Right lobe of liver (tissue), 6 donors: Measurements from ENCODE around the gene STOX2. TPM values are rescaled to one million over a fixed set of nuclear protein-coding genes. Genes with fewer than 3 reads are reported as not detected.

ENCODE experiments used
- ATAC-seq, 4 donors: fragments of 200-7000 bp; cut with Tn5 transposase; one replicate each; pipeline ENCODE4 v1.9.1; 2020; ENCODE audit warnings: mild to moderate bottlenecking in 4 of 4, moderate library complexity in 4 of 4
- DNase-seq, 3 donors: peaks; one replicate each; pipeline ENCODE4 v3.0.0-alpha.2; 2020
- H3K27ac ChIP-seq, 3 donors: fragments of 200-600 bp; one replicate each; pipeline ENCODE4 v1.8.0; 2022
- H3K27me3 ChIP-seq, 2 donors: fragments of 200-600 bp; one replicate each; pipeline ENCODE4 v1.8.0; 2022
- H3K36me3 ChIP-seq, 4 donors: fragments of 200-600 bp; sonication (generic) in 1 of 4; one replicate each; pipeline versions ENCODE4 v1.5.1 to v1.8.0; 2017 to 2022; ENCODE audit warnings: control low read depth in 1 of 4
- H3K4me1 ChIP-seq, 4 donors: fragments of 200-600 bp; sonication (generic) in 1 of 4; one replicate each; pipeline versions ENCODE4 v1.5.1 to v1.8.0; 2017 to 2022; ENCODE audit warnings: control low read depth in 1 of 4
- H3K4me3 ChIP-seq, 3 donors: fragments of 200-600 bp; one replicate each; pipeline ENCODE4 v1.8.0; 2022
- H3K9me3 ChIP-seq, 4 donors: fragments of 200-600 bp; sonication (generic) in 1 of 4; one replicate each; pipeline versions ENCODE4 v1.5.1 to v1.8.0; 2017 to 2022; ENCODE audit warnings: control low read depth in 1 of 4
- POLR2A ChIP-seq: fragments of 450-650 bp; IDR thresholded peaks from one replicate; pipeline ENCODE4 v1.6.1; 2017; ENCODE audit warnings: antibody characterized with exemption, mild to moderate bottlenecking
- WGBS: methylation state at CpG from one replicate; pipeline ENCODE4 v1.1.6; 2018; ENCODE audit warnings: low coverage, low lambda C conversion rate; ENCODE audit not compliant: insufficient coverage; ENCODE audit errors: missing lambda C conversion rate; 5-methylcytosine and 5-hydroxymethylcytosine counted together
- intact Hi-C, 2 donors: fragments of 100-400 bp; cut with DNase I; formaldehyde crosslinking; loops; one replicate each; pipeline versions ENCODE4 v1.11.2 to v1.14.1; 2022
- total RNA-seq, 6 experiments: library from RNA; depleted of rRNA in 2 of 6; stranded (reverse); fragments of >200 nt in 2 of 6; fragmentation: NEBNext Ultra II Directional in 3 of 6; extraction: Animal tissue kit (Norgen Biotek cat#: 25700) in 3 of 6; gene quantifications; one replicate each; pipeline versions ENCODE4 v1.1.0 to v1.2.4, GENCODE V29; 2016 to 2023
- TF ChIP-seq, protein P1 (sequence below), 4 donors: fragments of 200-600 bp in 3 of 4; fragments of 450-650 bp in 1 of 4; IDR thresholded peaks; one replicate each; pipeline versions ENCODE4 v1.5.1 to v1.8.0; 2016 to 2022; ENCODE audit warnings: antibody characterized with exemption in 4 of 4, mild to moderate bottlenecking in 2 of 4
- donor health status: DM: no; HTN: yes; CAD: no.
- donor health status: DM: no; HTN: no; CAD: no.
- donor health status: DM: no; HTN: no; CAD: no.
- donor health status: DM: no; HTN: yes; CAD: no.
- donor health status: DM: no; HTN: yes; CAD: no.

STOX2 gene
- total RNA-seq, 6 experiments from 2014 or later, result 1.9 to 5.1 (median 3.2) TPM

DNA sequence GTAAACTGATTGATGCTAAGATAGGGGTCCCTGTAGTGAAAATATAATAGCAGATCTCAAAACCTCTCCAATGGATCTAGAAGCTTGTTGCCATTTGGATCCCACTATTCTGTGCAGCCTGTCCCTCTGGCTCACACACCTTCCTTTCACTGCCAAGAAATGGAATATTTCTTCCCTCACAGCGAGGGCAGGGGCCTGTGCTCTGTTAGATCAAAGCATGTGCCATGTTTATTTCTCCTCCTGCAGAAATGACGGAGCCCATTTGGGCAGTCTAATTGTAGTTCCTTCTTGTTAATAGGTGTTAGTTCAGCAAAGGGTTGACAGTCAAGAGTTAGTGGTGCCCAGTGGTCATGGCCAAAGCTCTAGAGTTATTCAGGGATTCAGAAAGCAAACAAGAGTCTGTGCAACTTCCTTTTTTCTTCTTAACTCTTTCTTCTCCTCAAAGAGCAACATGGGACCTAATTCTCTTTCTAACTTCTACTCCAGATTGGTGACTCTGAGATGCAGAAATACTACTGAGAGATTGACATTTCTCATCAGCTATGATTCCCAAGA, 106.8 kb downstream of the STOX2 start:
- Histone ChIP-seq H3K9me3 (no peaks in the 10 kb centered on the region), H3K4me1 (no peaks in the 10 kb centered on the region), H3K4me3 (no peak overlapping the region), H3K36me3 (no peaks in the 10 kb centered on the region), H3K27ac (no peak overlapping the region), H3K27me3 (no peaks in the 10 kb centered on the region)
- TF ChIP-seq, protein P1, sequence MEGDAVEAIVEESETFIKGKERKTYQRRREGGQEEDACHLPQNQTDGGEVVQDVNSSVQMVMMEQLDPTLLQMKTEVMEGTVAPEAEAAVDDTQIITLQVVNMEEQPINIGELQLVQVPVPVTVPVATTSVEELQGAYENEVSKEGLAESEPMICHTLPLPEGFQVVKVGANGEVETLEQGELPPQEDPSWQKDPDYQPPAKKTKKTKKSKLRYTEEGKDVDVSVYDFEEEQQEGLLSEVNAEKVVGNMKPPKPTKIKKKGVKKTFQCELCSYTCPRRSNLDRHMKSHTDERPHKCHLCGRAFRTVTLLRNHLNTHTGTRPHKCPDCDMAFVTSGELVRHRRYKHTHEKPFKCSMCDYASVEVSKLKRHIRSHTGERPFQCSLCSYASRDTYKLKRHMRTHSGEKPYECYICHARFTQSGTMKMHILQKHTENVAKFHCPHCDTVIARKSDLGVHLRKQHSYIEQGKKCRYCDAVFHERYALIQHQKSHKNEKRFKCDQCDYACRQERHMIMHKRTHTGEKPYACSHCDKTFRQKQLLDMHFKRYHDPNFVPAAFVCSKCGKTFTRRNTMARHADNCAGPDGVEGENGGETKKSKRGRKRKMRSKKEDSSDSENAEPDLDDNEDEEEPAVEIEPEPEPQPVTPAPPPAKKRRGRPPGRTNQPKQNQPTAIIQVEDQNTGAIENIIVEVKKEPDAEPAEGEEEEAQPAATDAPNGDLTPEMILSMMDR (IDR thresholded peaks at IDR 0.05), result no peak
- no peak for TF ChIP-seq POLR2A
- no peak for DNase-seq
- intact Hi-C loops, result no loop called here
- no peak for ATAC-seq
- WGBS, result 65% methylated on average over 2 of the region's 2 CpGs

- intact Hi-C loops, result no loop called here
- Histone ChIP-seq H3K27me3 (no peaks in the 10 kb centered on the region), H3K27ac (no peak overlapping the region), H3K4me1 (no peaks in the 10 kb centered on the region), H3K4me3 (no peak overlapping the region), H3K9me3 (no peaks in the 10 kb centered on the region), H3K36me3 (no peaks in the 10 kb centered on the region)
- 35% methylated on average over 3 of the region's 3 CpGs for WGBS
- ATAC-seq, result no peak
- no peak for DNase-seq
- TF ChIP-seq POLR2A, result no peak
- TF ChIP-seq, protein P1 (IDR thresholded peaks at IDR 0.05), result no peak
These were observed 107.8 kb downstream of the STOX2 start for GRCh38 chr4:184012937-184013336.

- no peak for TF ChIP-seq POLR2A
- TF ChIP-seq, protein P1 (IDR thresholded peaks at IDR 0.05), result no peak
- H3K36me3 ChIP-seq, result no peaks in the 10 kb centered on the region
- H3K27me3 ChIP-seq, result no peaks in the 10 kb centered on the region
- no peak overlapping the region for H3K4me3 ChIP-seq
- ATAC-seq, result no peak
- no peak for DNase-seq
- no peaks in the 10 kb centered on the region for H3K4me1 ChIP-seq
- H3K9me3 ChIP-seq, result no peaks in the 10 kb centered on the region
- intact Hi-C loops, result no loop called here
- H3K27ac ChIP-seq, result no peak overlapping the region
- 85% methylated on average over 6 of the region's 6 CpGs for WGBS
These were observed 109.2 kb downstream of the STOX2 start for GRCh38 chr4:184014301-184014700.

DNA sequence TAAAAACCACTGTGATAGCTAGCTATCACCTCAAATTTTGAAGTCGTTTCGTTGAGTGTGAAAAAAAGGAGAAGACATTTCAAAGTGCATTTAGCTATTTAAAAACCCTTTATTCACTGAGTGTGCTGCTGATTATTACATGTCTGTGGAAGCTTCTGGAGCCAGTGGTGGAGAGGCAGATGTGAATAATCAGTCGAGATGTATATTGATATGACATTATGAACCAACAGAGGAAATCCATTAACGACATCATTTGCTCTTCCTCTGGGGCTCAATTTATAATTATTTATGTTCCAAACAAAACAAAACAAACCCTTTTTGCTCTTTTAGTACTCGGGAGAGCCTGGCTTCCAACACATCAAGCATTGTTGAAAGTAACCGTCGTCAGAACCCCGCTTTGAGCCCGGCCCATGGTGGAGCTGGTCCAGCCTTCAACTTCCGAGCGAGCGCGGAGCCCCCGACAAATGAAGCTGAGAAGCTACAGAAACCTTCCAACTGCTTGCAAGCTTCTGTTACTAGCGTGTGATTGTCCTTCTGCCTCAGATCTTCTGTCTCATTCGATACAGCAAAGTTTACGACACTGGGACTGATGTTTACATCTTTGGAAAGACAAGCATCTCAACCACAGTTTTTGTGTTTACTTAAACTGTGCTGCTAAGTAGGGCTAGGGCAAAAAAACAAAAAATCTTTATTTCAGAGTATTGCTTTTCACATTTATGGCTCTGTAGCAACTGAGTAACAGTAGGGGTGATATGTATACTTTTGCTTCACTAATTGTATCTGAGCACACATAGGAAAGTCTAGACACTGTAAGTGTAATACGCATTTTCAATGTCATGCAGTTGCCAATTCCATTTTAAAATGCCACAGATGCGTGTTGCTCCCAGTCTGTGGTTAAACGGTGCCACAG, 111.9 kb downstream of the STOX2 start:
- no peak overlapping the region for H3K4me3 ChIP-seq
- WGBS, result 87% methylated on average over 18 of the region's 20 CpGs
- no peak for DNase-seq

More for the DNA sequence above, 111.9 kb downstream of the STOX2 start:
- H3K9me3 ChIP-seq, result no peaks in the 10 kb centered on the region
- H3K27me3 ChIP-seq, result no peaks in the 10 kb centered on the region
- H3K27ac ChIP-seq, result no peak overlapping the region
- H3K4me1 ChIP-seq, result no peaks in the 10 kb centered on the region
- no peak for ATAC-seq
- H3K36me3 ChIP-seq, result no peaks in the 10 kb centered on the region
- intact Hi-C loops, result no loop called here
- no peak for TF ChIP-seq POLR2A
- TF ChIP-seq, protein P1 (IDR thresholded peaks at IDR 0.05), result no peak
